ENCODE data around the gene DHRS7B.

GRCh38 chr17:21176773-21177395 is 50.1 kb downstream of the DHRS7B start:
- no peak for TF ChIP-seq CTCF (IDR thresholded peaks at IDR 0.05)
- TF ChIP-seq POLR2A (IDR thresholded peaks at IDR 0.05) = no peak
- TF ChIP-seq EP300 (IDR thresholded peaks at IDR 0.05) = no peak

Data from tibial nerve (tissue), 4 donors.